Measurements from ENCODE around the gene FAM163B.

DNA sequence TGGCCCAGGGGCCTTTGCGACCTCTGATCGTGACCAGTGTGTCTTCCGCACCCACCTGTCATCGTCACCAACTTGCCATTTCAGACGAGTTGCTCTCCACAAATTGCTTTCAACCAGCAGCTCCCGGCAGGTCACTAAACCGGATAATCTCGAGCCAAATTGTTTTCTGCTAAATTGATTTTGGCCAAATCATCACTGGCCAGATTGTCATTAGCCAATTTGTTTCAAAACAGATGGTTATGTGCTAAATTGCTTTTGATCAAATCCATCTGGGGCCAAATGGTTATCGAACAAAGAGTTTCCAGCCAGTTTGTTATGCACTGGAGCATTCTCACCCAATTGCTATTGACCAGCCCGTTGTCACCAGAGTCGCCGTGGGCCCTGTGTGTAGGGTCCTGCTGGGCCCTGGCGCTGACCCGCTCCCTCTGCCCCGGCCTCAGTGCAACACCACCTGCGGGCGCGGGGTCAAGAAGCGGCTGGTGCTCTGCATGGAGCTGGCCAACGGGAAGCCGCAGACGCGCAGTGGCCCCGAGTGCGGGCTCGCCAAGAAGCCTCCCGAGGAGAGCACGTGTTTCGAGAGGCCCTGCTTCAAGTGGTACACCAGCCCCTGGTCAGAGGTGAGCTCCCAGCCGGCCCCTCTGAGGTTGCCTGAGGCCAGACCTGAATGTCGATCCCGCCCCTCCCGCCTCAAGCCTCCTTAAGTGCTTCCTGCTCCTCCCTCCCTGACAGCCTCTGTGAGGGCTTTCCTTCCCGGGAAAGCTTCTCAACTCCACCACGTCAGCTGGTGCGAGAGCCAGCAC is 39.1 kb downstream of the FAM163B start:
- TF ChIP-seq RCOR1 (IDR thresholded peaks at IDR 0.05; ENCODE audit: low read length) (peak; percentile 74; the same call in 1 of the 2 replicates), EZH2phosphoT487 (IDR thresholded peaks at IDR 0.05; ENCODE audit: borderline replicate concordance, low read depth) (no peak), GATA2 (CRISPR knock-in tag; IDR thresholded peaks at IDR 0.05) (peak; percentile 62), JUND (IDR thresholded peaks at IDR 0.05) (no peak), TCF12 (IDR thresholded peaks at IDR 0.05) (no peak), YY1 (IDR thresholded peaks at IDR 0.05; ENCODE audit: low read depth) (no peak), CHD2 (IDR thresholded peaks at IDR 0.05; ENCODE audit: low read length, partially characterized antibody) (peak; percentile 51), MXI1 (IDR thresholded peaks at IDR 0.05; ENCODE audit: low read depth, low read length) (no peak), RXRA (IDR thresholded peaks at IDR 0.05; ENCODE audit: borderline replicate concordance, low read depth) (no peak)
- TF ChIP-seq, protein P1, sequence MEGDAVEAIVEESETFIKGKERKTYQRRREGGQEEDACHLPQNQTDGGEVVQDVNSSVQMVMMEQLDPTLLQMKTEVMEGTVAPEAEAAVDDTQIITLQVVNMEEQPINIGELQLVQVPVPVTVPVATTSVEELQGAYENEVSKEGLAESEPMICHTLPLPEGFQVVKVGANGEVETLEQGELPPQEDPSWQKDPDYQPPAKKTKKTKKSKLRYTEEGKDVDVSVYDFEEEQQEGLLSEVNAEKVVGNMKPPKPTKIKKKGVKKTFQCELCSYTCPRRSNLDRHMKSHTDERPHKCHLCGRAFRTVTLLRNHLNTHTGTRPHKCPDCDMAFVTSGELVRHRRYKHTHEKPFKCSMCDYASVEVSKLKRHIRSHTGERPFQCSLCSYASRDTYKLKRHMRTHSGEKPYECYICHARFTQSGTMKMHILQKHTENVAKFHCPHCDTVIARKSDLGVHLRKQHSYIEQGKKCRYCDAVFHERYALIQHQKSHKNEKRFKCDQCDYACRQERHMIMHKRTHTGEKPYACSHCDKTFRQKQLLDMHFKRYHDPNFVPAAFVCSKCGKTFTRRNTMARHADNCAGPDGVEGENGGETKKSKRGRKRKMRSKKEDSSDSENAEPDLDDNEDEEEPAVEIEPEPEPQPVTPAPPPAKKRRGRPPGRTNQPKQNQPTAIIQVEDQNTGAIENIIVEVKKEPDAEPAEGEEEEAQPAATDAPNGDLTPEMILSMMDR (IDR thresholded peaks at IDR 0.05), result no peak
- TF ChIP-seq, protein P2, sequence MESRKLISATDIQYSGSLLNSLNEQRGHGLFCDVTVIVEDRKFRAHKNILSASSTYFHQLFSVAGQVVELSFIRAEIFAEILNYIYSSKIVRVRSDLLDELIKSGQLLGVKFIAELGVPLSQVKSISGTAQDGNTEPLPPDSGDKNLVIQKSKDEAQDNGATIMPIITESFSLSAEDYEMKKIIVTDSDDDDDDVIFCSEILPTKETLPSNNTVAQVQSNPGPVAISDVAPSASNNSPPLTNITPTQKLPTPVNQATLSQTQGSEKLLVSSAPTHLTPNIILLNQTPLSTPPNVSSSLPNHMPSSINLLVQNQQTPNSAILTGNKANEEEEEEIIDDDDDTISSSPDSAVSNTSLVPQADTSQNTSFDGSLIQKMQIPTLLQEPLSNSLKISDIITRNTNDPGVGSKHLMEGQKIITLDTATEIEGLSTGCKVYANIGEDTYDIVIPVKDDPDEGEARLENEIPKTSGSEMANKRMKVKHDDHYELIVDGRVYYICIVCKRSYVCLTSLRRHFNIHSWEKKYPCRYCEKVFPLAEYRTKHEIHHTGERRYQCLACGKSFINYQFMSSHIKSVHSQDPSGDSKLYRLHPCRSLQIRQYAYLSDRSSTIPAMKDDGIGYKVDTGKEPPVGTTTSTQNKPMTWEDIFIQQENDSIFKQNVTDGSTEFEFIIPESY (IDR thresholded peaks at IDR 0.05; ENCODE audit: borderline replicate concordance, low read depth), result no peak
- TF ChIP-seq, protein P3, sequence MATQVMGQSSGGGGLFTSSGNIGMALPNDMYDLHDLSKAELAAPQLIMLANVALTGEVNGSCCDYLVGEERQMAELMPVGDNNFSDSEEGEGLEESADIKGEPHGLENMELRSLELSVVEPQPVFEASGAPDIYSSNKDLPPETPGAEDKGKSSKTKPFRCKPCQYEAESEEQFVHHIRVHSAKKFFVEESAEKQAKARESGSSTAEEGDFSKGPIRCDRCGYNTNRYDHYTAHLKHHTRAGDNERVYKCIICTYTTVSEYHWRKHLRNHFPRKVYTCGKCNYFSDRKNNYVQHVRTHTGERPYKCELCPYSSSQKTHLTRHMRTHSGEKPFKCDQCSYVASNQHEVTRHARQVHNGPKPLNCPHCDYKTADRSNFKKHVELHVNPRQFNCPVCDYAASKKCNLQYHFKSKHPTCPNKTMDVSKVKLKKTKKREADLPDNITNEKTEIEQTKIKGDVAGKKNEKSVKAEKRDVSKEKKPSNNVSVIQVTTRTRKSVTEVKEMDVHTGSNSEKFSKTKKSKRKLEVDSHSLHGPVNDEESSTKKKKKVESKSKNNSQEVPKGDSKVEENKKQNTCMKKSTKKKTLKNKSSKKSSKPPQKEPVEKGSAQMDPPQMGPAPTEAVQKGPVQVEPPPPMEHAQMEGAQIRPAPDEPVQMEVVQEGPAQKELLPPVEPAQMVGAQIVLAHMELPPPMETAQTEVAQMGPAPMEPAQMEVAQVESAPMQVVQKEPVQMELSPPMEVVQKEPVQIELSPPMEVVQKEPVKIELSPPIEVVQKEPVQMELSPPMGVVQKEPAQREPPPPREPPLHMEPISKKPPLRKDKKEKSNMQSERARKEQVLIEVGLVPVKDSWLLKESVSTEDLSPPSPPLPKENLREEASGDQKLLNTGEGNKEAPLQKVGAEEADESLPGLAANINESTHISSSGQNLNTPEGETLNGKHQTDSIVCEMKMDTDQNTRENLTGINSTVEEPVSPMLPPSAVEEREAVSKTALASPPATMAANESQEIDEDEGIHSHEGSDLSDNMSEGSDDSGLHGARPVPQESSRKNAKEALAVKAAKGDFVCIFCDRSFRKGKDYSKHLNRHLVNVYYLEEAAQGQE (IDR thresholded peaks at IDR 0.05; ENCODE audit: low read depth, low read length), result no peak

All from SK-N-SH (cell line).